Pancreas (tissue), 10 donors: ENCODE measurements around the gene AUTS2. TPM values are rescaled to one million over a fixed set of nuclear protein-coding genes. Genes with fewer than 3 reads are reported as not detected.

Source experiments
- ATAC-seq, 4 donors: fragments of 200-7000 bp; cut with Tn5 transposase; one replicate each; pipeline versions ENCODE4 v1.8.0 to v1.9.1; 2020; ENCODE audit warnings: mild to moderate bottlenecking in 4 of 4, moderate library complexity in 4 of 4
- DNase-seq, 6 donors: peaks; one replicate each; pipeline ENCODE4 v3.0.0-alpha.2; 2020
- FAIRE-seq: peaks from 2 replicates; lab custom pipeline; 2012; peaks lifted over from hg19 to GRCh38; lab: Jason Lieb, UNC
- H3K27ac ChIP-seq, 4 donors: fragments of 200-600 bp; sonication (generic); 1 replicate in 3 of 4; 2 replicates in 1 of 4; pipeline versions ENCODE4 v1.5.0 to v1.8.0; 2020
- H3K27me3 ChIP-seq, 4 donors: fragments of 200-600 bp; one replicate each; pipeline ENCODE4 v1.8.0; 2021
- H3K36me3 ChIP-seq, 3 donors: fragments of 200-600 bp; sonication (generic) in 1 of 3; one replicate each; pipeline versions ENCODE4 v1.5.0 to v1.8.0; 2020 to 2021
- H3K4me1 ChIP-seq, 3 donors: fragments of 200-600 bp; one replicate each; pipeline ENCODE4 v1.8.0; 2021
- H3K4me3 ChIP-seq, 4 donors: fragments of 200-600 bp; sonication (generic) in 2 of 4; one replicate each; pipeline versions ENCODE4 v1.5.0 to v1.8.0; 2020 to 2021
- H3K9me3 ChIP-seq, 4 donors: fragments of 200-600 bp; one replicate each; pipeline ENCODE4 v1.8.0; 2021
- CTCF ChIP-seq, 4 donors: fragments of 200-600 bp; sonication (generic) in 3 of 4; IDR thresholded peaks; one replicate each; pipeline versions ENCODE4 v1.5.0 to v1.8.0; 2021; ENCODE audit warnings: antibody characterized with exemption in 4 of 4
- WGBS, 2 donors: extraction: QIAGEN DNeasy Blood & Tissue Kit; methylation state at CpG; one replicate each; pipeline ENCODE4 v1.1.7; 2013; 5-methylcytosine and 5-hydroxymethylcytosine counted together
- intact Hi-C, 3 donors: fragments of 100-400 bp; cut with DNase I; formaldehyde crosslinking; loops; one replicate each; pipeline versions ENCODE4 v1.11.1 to v1.14.2; 2022
- polyA plus RNA-seq, 2 donors: library from polyadenylated mRNA; stranded (reverse); fragments of 200-250 nt; gene quantifications; one replicate each; pipeline ENCODE4 v1.2.3, GENCODE V29; 2013
- total RNA-seq, 6 donors: library from RNA; stranded (reverse); fragmentation: NEBNext Ultra II Directional in 4 of 6; extraction: Animal tissue kit (Norgen Biotek cat#: 25700) in 4 of 6; gene quantifications; one replicate each; pipeline versions ENCODE4 v1.2.1 to v1.2.4, GENCODE V29; 2021 to 2023
- donor health status: healthy with polysubstance abuse.
- donor health status: DM: no; HTN: no; CAD: no; lungs with moderate emphysema.
- donor health status: DM: no; HTN: no; CAD: no.
- donor health status: control.
- donor health status: control.
- donor health status: Bipolar disorder and iron deficiency.
- donor health status: DM: yes; HTN: yes; CAD: no.
- donor health status: DM: no; HTN: no; CAD: no.
- donor health status: DM: no; HTN: no; CAD: no.
- donor health status: DM: yes; HTN: yes; CAD: no.

AUTS2 gene
- total and polyA plus RNA-seq, 8 donors: 5.8 to 16.8 (median 9.9) TPM

- intact Hi-C loops: no loop called here
- TF ChIP-seq CTCF (IDR thresholded peaks at IDR 0.05): no peak
- Histone ChIP-seq H3K4me1 (peaks cover 0 to 3% (median 0%) of the 10 kb centered on the region in 3 donors), H3K9me3 (no peaks in the 10 kb centered on the region), H3K27ac (no peak overlapping the region), H3K36me3 (no peaks in the 10 kb centered on the region), H3K27me3 (no peaks in the 10 kb centered on the region), H3K4me3 (peak overlapping the region in 1 of 4 donors; percentile 49)
- DNase-seq (no peak), FAIRE-seq (no peak), ATAC-seq (no peak)
- 73 to 75% methylated on average over 5 of the region's 5 CpGs for WGBS, 2 donors
Measured at GRCh38 chr7:69600710-69601519, 2.6 kb downstream of the AUTS2 start.

- no peak for FAIRE-seq
- H3K9me3 ChIP-seq: no peaks in the 10 kb centered on the region
- intact Hi-C loops: no loop called here
Measured at GRCh38 chr7:69602522-69602921, 4.2 kb downstream of the AUTS2 start.

GRCh38 chr7:69603351-69603750 lies 5.1 kb downstream of the AUTS2 start:
- Histone ChIP-seq H3K27ac (no peak overlapping the region), H3K36me3 (no peaks in the 10 kb centered on the region), H3K4me1 (peaks cover 0 to 3% (median 0%) of the 10 kb centered on the region in 3 donors), H3K27me3 (no peaks in the 10 kb centered on the region), H3K9me3 (no peaks in the 10 kb centered on the region), H3K4me3 (no peak overlapping the region)
- 72 to 74% methylated on average over 3 of the region's 3 CpGs for WGBS, 2 donors
- intact Hi-C loops: no loop called here
- FAIRE-seq (no peak), DNase-seq (no peak), ATAC-seq (no peak)
- TF ChIP-seq CTCF (IDR thresholded peaks at IDR 0.05): no peak

More at GRCh38 chr7:69602522-69602921, 4.2 kb downstream of the AUTS2 start:
- Histone ChIP-seq H3K27me3 (no peaks in the 10 kb centered on the region), H3K4me3 (no peak overlapping the region), H3K27ac (no peak overlapping the region), H3K4me1 (peaks cover 0 to 3% (median 0%) of the 10 kb centered on the region in 3 donors), H3K36me3 (no peaks in the 10 kb centered on the region)
- TF ChIP-seq CTCF (IDR thresholded peaks at IDR 0.05): no peak
- no peak for DNase-seq
- no peak for ATAC-seq
- WGBS, 2 donors: 85 to 92% methylated on average over 2 of the region's 2 CpGs

GRCh38 chr7:69603937-69604494 lies 5.7 kb downstream of the AUTS2 start:
- intact Hi-C loops: no loop called here

More at GRCh38 chr7:69603937-69604494, 5.7 kb downstream of the AUTS2 start:
- no peak for FAIRE-seq
- Histone ChIP-seq H3K27ac (no peak overlapping the region), H3K4me1 (peaks cover 0 to 3% (median 0%) of the 10 kb centered on the region in 3 donors), H3K27me3 (no peaks in the 10 kb centered on the region), H3K36me3 (no peaks in the 10 kb centered on the region), H3K9me3 (no peaks in the 10 kb centered on the region), H3K4me3 (no peak overlapping the region)
- 56 to 64% methylated on average over 2 of the region's 2 CpGs for WGBS, 2 donors
- ATAC-seq: no peak
- no peak for DNase-seq
- no peak for TF ChIP-seq CTCF (IDR thresholded peaks at IDR 0.05)
